ENCODE results near the gene MOV10.

MOV10 gene

DNA sequence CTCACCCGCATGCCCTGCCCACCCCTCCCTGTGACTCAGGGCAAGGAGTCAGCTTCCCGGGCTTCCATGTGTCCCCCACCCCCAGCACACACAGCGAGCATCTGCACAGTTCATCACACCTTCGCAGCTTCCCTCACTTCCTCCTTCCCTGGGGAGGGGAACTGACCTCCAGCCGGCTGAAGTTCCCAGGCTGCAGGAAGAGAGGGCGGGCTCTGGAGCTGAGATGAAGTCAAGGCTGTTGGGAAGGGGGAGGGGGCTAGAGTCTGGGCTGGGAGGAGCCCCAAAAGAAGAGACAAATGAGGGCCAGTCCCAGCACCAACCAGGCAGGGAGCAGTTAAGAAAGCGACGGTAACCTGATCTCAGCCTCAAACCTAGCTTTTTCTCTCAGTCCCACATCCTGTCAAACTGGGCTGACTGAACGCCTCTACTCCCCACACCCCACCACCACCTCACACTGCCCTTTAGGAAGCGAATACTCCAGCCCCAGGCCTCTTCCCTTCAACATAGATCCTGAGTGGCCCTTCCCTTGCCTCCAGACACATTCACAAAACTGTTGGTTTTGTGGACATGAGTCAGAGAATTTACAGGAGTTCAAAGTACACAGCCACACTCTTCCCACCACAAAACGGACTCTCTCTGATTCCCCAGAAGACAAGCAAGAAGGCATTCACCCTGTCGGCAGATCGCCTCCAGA is 30.6 kb downstream of the MOV10 start:
- no peak for TF ChIP-seq EZH2 (optimal IDR thresholded peaks at IDR 0.05; ENCODE audit: low read depth, low read length)

DNA sequence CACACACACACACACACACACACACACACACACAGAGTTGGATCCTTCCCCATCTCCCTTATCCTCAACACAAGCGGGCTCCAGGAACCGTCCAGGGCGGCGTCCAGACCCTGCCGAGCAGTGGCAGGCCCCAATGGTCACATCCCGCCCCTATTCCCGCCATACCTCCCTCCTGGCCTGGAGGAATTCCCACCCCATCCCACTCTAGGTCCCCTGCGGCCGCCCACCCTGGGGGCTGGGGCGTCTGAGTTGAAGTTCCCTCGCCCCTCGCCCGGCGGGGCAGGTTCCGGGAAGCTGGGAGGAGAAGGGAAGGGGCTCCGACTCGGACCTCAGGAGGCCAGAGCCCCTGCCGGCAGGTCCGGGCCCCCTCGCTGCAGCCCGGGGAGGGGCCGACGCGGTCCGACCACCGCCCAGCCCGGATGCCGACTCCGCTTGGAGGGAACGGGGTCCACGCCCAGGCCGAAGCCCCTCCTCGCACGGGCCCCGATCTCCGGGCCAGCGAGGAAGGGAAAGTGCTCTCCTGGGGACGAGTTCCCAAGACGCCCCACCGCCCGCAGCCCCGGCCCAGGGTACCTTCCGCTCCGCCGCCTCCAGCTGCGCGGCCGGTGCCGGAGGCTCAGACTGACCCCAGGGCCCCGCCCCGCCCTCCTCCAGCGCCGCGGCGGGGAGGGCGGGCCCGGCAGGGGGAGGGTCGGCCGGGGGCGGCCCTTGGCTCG is 32.2 kb downstream of the MOV10 start, which contains the start of gene RHOC:
RHOC (minus strand) TSS at position 623 of the 716 bp plus-strand sequence. CDS start 3,328 bp downstream, outside the sequence.
- no peaks in the 10 kb centered on the region for H3K79me2 ChIP-seq (ENCODE audit: low read length)
- no peaks in the 10 kb centered on the region for H3K9me3 ChIP-seq (replicated peaks; ENCODE audit: insufficient read depth, low read length)
- TF ChIP-seq, protein P1, sequence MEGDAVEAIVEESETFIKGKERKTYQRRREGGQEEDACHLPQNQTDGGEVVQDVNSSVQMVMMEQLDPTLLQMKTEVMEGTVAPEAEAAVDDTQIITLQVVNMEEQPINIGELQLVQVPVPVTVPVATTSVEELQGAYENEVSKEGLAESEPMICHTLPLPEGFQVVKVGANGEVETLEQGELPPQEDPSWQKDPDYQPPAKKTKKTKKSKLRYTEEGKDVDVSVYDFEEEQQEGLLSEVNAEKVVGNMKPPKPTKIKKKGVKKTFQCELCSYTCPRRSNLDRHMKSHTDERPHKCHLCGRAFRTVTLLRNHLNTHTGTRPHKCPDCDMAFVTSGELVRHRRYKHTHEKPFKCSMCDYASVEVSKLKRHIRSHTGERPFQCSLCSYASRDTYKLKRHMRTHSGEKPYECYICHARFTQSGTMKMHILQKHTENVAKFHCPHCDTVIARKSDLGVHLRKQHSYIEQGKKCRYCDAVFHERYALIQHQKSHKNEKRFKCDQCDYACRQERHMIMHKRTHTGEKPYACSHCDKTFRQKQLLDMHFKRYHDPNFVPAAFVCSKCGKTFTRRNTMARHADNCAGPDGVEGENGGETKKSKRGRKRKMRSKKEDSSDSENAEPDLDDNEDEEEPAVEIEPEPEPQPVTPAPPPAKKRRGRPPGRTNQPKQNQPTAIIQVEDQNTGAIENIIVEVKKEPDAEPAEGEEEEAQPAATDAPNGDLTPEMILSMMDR (IDR thresholded peaks at IDR 0.05; ENCODE audit: low read length): no peak

More for the DNA sequence above, 30.6 kb downstream of the MOV10 start:
- Histone ChIP-seq H3K36me3 (replicated peaks; ENCODE audit: insufficient read depth, low read length) (no peaks in the 10 kb centered on the region), H3K4me3 (ENCODE audit: low read length) (peak overlapping the region; percentile 40), H3F3A (ENCODE audit: insufficient read depth, low read length) (no peaks in the 10 kb centered on the region), H3K9me2 (replicated peaks; ENCODE audit: insufficient read depth, low read length) (no peaks in the 10 kb centered on the region), H4K20me1 (ENCODE audit: insufficient read depth, low read length) (no peaks in the 10 kb centered on the region), H3K9me3 (replicated peaks; ENCODE audit: insufficient read depth, low read length) (no peaks in the 10 kb centered on the region), H3K4me1 (ENCODE audit: low read length) (peaks cover 16% of the 10 kb centered on the region), H3K9ac (ENCODE audit: low read length) (peak overlapping the region; percentile 8; the same call in 1 of the 2 replicates), H2AFZ (ENCODE audit: low read length) (peak overlapping the region; percentile 61; the same call in 1 of the 2 replicates), H3K79me2 (ENCODE audit: low read length) (no peaks in the 10 kb centered on the region), H3K4me2 (ENCODE audit: low read depth, low read length) (peak overlapping the region; percentile 72), H3K27ac (ENCODE audit: low read length) (peak overlapping the region; percentile 23; the same call in 1 of the 2 replicates), H3K27me3 (replicated peaks; ENCODE audit: insufficient read depth, low read length) (peaks cover 13% of the 10 kb centered on the region; the same call in 1 of the 2 replicates)
- peak; percentile 62 for DNase-seq

DNA sequence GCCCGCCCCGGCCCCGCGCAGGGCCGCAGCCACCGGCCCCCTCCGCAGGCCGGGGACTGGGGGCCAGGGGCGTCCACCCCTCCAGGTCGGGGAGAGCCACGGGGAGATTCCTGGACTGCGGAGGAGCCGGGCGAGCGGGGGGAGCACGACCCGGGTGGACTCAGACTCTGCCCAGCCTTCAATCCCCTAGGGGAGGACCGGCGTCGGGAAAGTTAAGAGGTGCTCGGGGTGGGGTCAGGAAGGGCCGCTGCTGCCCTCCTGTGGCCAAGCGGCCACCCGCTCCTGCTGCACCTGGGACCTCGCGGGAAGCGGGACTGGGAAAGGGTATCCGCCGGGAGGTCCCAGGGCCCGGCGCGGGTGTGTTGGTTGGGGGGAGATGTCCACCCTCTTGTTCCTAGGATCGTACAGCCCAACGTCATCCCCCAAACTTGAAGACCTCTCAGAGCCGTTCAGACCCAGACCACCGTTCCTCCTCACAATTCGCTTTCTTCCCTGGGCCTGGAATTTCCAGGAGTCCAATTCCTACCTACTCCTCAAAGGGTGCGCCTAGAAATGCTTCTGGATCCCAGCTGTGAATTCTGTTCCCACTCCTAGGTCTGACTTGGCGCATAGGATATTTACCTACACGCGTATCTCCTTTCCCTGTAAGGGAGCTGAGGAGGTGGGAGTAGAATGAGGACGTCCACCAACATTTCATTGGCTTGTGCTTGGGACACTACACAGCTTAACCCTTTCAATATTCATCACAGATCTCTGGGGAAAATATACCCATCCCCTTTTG is 33.0 kb downstream of the MOV10 start:
- Histone ChIP-seq H3K4me2 (ENCODE audit: low read depth, low read length) (peak overlapping the region; percentile 29; the same call in 1 of the 2 replicates), H3F3A (ENCODE audit: insufficient read depth, low read length) (no peaks in the 10 kb centered on the region), H3K4me1 (ENCODE audit: low read length) (peaks cover 4% of the 10 kb centered on the region; the same call in 1 of the 2 replicates), H3K27me3 (replicated peaks; ENCODE audit: insufficient read depth, low read length) (peaks cover 15% of the 10 kb centered on the region), H3K9me3 (replicated peaks; ENCODE audit: insufficient read depth, low read length) (no peaks in the 10 kb centered on the region), H3K9ac (ENCODE audit: low read length) (no peak overlapping the region), H3K27ac (ENCODE audit: low read length) (no peak overlapping the region), H2AFZ (ENCODE audit: low read length) (no peak overlapping the region), H4K20me1 (ENCODE audit: insufficient read depth, low read length) (no peaks in the 10 kb centered on the region), H3K9me2 (replicated peaks; ENCODE audit: insufficient read depth, low read length) (no peaks in the 10 kb centered on the region), H3K79me2 (ENCODE audit: low read length) (no peaks in the 10 kb centered on the region), H3K4me3 (ENCODE audit: low read length) (peak overlapping the region; percentile 50; the same call in 1 of the 2 replicates), H3K36me3 (replicated peaks; ENCODE audit: insufficient read depth, low read length) (no peaks in the 10 kb centered on the region)
- TF ChIP-seq EZH2 (optimal IDR thresholded peaks at IDR 0.05; ENCODE audit: low read depth, low read length): no peak
- TF ChIP-seq, protein P1 (IDR thresholded peaks at IDR 0.05; ENCODE audit: low read length): peak; percentile 57
- DNase-seq: peak; percentile 51

More for the DNA sequence above, 32.2 kb downstream of the MOV10 start, which contains the start of gene RHOC:
- no peaks in the 10 kb centered on the region for H4K20me1 ChIP-seq (ENCODE audit: insufficient read depth, low read length)
- H3K27ac ChIP-seq (ENCODE audit: low read length): no peak within 1 kb of the TSS
- H3K4me2 ChIP-seq (ENCODE audit: low read depth, low read length): peak within 1 kb of the TSS; percentile 72; the same call in 1 of the 2 replicates
- H3K4me1 ChIP-seq (ENCODE audit: low read length): peaks cover 4% of the 10 kb centered on the region; the same call in 1 of the 2 replicates
- H3K9me2 ChIP-seq (replicated peaks; ENCODE audit: insufficient read depth, low read length): no peaks in the 10 kb centered on the region
- peak; percentile 49 for DNase-seq
- peak within 1 kb of the TSS; percentile 58 for H3K4me3 ChIP-seq (ENCODE audit: low read length)
- peaks cover 13% of the 10 kb centered on the region for H3K27me3 ChIP-seq (replicated peaks; ENCODE audit: insufficient read depth, low read length)
- H2AFZ ChIP-seq (ENCODE audit: low read length): no peak within 1 kb of the TSS
- H3K36me3 ChIP-seq (replicated peaks; ENCODE audit: insufficient read depth, low read length): no peaks in the 10 kb centered on the region
- no peaks in the 10 kb centered on the region for H3F3A ChIP-seq (ENCODE audit: insufficient read depth, low read length)
- H3K9ac ChIP-seq (ENCODE audit: low read length): no peak within 1 kb of the TSS
